ENCODE measurements around the gene BTNL8. TPM values are rescaled to one million over a fixed set of nuclear protein-coding genes. Genes with fewer than 3 reads are reported as not detected.
A peak's percentile ranks its signal among the peaks of the same experiment; 100 is the strongest.
"Not testable (repeated sequence)": the region's sequence is repeated elsewhere in the genome, so short reads cannot be mapped to it uniquely, and the experiment has no call there.

Gene BTNL8
- total RNA-seq, 6 experiments from 2014 or later = 0.18 to 0.93 (median 0.32) TPM

- ATAC-seq = peak; percentile 38 to 76 (median 58)
- Histone ChIP-seq H3K27me3 (no peaks in the 10 kb centered on the region), H3K4me3 (no peak overlapping the region), H3K9me3 (no peaks in the 10 kb centered on the region), H3K27ac (no peak overlapping the region), H3K36me3 (no peaks in the 10 kb centered on the region), H3K4me1 (no peaks in the 10 kb centered on the region)
- intact Hi-C loops (cut with DNase I) = no loop called here
- no peak for DNase-seq
- no peak for TF ChIP-seq POLR2A (IDR thresholded peaks at IDR 0.05)
- no peak for TF ChIP-seq CTCF (IDR thresholded peaks at IDR 0.05)
- 60% methylated on average over 7 of the region's 13 CpGs for WGBS (ENCODE audit: insufficient coverage, low coverage, low lambda C conversion rate, missing lambda C conversion rate)
Observed at GRCh38 chr5:180873615-180874520, 25.1 kb upstream of the BTNL8 start.

- TF ChIP-seq POLR2A (IDR thresholded peaks at IDR 0.05) = no peak
- TF ChIP-seq CTCF (IDR thresholded peaks at IDR 0.05) = no peak
- intact Hi-C loops (cut with DNase I) = no loop called here
- ATAC-seq = no peak
- H3K4me3 ChIP-seq = no peak overlapping the region
- H3K4me1 ChIP-seq = no peaks in the 10 kb centered on the region
- H3K9me3 ChIP-seq = no peaks in the 10 kb centered on the region
- no peaks in the 10 kb centered on the region for H3K36me3 ChIP-seq
- 51% methylated on average over 12 of the region's 12 CpGs for WGBS (ENCODE audit: insufficient coverage, low coverage, low lambda C conversion rate, missing lambda C conversion rate)
- H3K27ac ChIP-seq = no peak overlapping the region
- H3K27me3 ChIP-seq = no peaks in the 10 kb centered on the region
- no peak for DNase-seq
Observed at GRCh38 chr5:180874804-180875582, 24.0 kb upstream of the BTNL8 start.

- Histone ChIP-seq H3K27me3 (no peaks in the 10 kb centered on the region), H3K4me1 (no peaks in the 10 kb centered on the region), H3K36me3 (no peaks in the 10 kb centered on the region), H3K27ac (no peak overlapping the region), H3K9me3 (no peaks in the 10 kb centered on the region), H3K4me3 (no peak overlapping the region)
- DNase-seq (no peak), ATAC-seq (no peak)
- no peak for TF ChIP-seq CTCF (IDR thresholded peaks at IDR 0.05)
- TF ChIP-seq POLR2A (IDR thresholded peaks at IDR 0.05) = no peak
- 82% methylated on average over 10 of the region's 10 CpGs for WGBS (ENCODE audit: insufficient coverage, low coverage, low lambda C conversion rate, missing lambda C conversion rate)
- intact Hi-C loops (cut with DNase I) = no loop called here
Observed at GRCh38 chr5:180875860-180876426, 23.0 kb upstream of the BTNL8 start.

DNA sequence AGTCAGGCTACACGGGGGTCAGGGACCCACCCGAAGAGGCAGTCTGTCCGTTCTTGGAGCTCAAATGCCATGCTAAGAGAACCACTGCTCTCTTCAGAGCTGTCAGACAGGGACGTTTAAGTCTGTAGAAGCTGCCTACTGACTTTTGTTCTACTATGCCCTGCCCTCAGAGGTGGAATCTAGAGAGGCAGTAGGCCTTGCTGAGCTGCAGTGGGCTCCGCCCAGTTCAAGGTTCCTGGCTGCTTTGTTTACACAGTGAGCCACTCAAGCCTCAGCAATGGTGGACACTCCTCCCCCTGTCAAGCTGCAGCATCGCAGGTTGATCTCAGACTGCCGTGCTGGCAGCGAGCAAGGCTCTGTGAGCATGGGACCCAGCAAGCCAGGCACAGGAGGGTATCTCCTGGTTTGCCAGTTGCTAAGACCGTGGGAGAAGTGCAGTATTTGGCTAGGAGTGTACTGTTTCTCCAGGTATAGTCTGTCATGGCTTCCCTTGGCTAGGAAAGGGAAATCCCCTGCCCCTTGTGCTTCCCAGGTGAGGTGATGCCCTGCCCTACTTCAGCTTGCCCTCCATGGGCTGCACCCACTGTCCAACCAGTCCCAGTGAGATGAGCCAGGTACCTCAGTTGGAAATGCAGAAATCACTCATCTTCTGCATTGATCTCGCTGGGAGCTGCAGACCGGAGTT is 13.0 kb upstream of the BTNL8 start:
- ATAC-seq (peak; percentile 67 to 89 (median 74)), DNase-seq (peak; percentile 46 to 68 (median 68))
- 80% methylated on average over 3 of the region's 11 CpGs for WGBS (ENCODE audit: insufficient coverage, low coverage, low lambda C conversion rate, missing lambda C conversion rate)

More for the DNA sequence above, 13.0 kb upstream of the BTNL8 start:
- H3K4me3 ChIP-seq; H3K27me3 ChIP-seq; H3K36me3 ChIP-seq; H3K4me1 ChIP-seq; H3K9me3 ChIP-seq; intact Hi-C loops (cut with DNase I); H3K27ac ChIP-seq: not testable (repeated sequence)
